ENCODE measurements around the gene CNIH3.

The CNIH3 gene

GRCh38 chr1:224612246-224612645 lies 3.9 kb upstream of the CNIH3 start:
- TF ChIP-seq TOX (CRISPR knock-in tag; IDR thresholded peaks at IDR 0.05; ENCODE audit: borderline replicate concordance) (no peak), ZC3H10 (CRISPR knock-in tag; IDR thresholded peaks at IDR 0.05) (no peak), GLIS3 (CRISPR knock-in tag; IDR thresholded peaks at IDR 0.05) (no peak), ISL1 (CRISPR knock-in tag; IDR thresholded peaks at IDR 0.05) (no peak), CSRNP3 (CRISPR knock-in tag; IDR thresholded peaks at IDR 0.05) (no peak)
- ATAC-seq, result no peak

DNA sequence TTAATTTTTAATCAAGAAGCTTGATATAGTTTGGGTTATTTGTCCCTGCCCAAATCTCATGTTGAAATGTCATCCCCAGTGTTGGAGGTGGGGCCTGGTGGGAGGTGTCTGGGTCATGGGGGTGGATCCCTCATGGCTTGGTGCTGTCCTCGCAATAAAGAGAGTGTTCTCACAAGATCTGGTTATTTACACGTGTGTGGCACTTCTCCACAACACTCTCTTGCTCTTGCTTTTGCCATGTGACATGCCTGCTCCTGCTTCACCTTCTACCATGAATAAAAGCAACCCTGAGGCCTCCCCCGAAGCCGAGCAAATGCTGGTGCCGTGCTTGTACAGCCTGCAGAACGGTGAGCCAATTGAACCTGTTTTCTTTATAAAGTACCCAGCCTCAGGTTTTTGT lies 2.6 kb upstream of the CNIH3 start:
- ATAC-seq, result no peak
- TF ChIP-seq CSDC2 (CRISPR knock-in tag; IDR thresholded peaks at IDR 0.05) (no peak), ZNF70 (CRISPR knock-in tag; IDR thresholded peaks at IDR 0.05) (no peak), PPARA (CRISPR knock-in tag; IDR thresholded peaks at IDR 0.05; ENCODE audit: borderline replicate concordance) (no peak), ZNF8 (CRISPR knock-in tag; IDR thresholded peaks at IDR 0.05) (no peak)

GRCh38 chr1:224616756-224617409 lies 766 bp downstream of the CNIH3 start:
- TF ChIP-seq ZNF565 (CRISPR knock-in tag; conservative IDR thresholded peaks at IDR 0.05; ENCODE audit: low read depth) (no peak), CSDC2 (CRISPR knock-in tag; IDR thresholded peaks at IDR 0.05) (no peak), BACH2 (CRISPR knock-in tag; IDR thresholded peaks at IDR 0.05; ENCODE audit: borderline replicate concordance) (no peak), ARNTL (CRISPR knock-in tag; IDR thresholded peaks at IDR 0.05; ENCODE audit: borderline replicate concordance, low read depth) (no peak)
- peak; percentile 25 for ATAC-seq

DNA sequence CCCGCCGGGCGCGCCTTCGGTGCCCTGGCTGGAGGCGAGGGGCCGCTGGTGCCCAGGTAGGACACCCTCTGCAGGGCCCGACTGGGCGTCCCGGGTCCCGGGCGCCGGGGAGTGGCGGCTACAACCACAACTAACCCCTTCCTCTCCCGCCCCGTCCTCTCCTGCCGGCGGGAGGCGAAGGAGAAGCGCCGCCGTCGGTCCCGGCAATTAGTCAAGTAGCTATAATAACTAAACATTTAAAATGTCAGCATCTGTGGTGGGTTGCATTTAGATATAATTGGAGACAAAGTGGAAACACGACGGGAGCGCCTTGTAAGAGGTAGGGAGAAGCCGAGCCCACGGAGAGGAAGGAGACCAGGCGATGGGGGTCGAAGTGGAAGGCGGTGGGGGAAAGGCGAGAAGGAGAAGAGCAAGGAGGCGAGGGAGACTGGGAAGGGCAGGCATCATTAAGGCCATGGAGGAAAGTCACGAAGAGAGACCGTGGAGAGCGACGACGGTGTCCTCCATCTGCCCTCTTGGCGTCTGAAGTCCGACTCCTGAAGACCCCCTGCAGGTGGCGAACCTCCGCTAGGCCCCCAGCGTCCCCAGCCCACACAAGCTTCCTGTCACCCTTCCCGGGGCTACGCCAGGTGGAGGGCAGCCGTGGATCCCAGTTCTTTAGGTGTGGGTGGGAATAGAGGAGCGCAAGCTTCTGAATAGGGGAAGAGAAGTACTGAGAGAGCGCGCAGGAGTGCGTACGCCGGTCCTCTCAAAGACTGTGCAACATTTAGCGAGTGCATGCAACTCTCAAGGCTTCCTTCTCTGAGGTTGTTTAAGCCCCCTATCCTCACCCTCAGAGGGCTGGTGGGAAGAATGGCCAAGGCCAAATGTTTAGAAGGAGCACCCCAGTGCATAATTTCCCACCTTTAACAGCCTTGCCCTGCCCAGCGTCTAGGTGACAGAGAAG lies 1.6 kb downstream of the CNIH3 start:
- TF ChIP-seq CSDC2 (CRISPR knock-in tag; IDR thresholded peaks at IDR 0.05) (no peak), TOX (CRISPR knock-in tag; IDR thresholded peaks at IDR 0.05; ENCODE audit: borderline replicate concordance) (no peak), OSR1 (CRISPR knock-in tag; IDR thresholded peaks at IDR 0.05) (no peak), CSRNP3 (CRISPR knock-in tag; IDR thresholded peaks at IDR 0.05) (no peak), PATZ1 (CRISPR knock-in tag; IDR thresholded peaks at IDR 0.05; ENCODE audit: borderline replicate concordance) (no peak), ZNF565 (CRISPR knock-in tag; conservative IDR thresholded peaks at IDR 0.05; ENCODE audit: low read depth) (no peak), ZFP3 (CRISPR knock-in tag; IDR thresholded peaks at IDR 0.05) (no peak), TCF4 (CRISPR knock-in tag; IDR thresholded peaks at IDR 0.05; ENCODE audit: borderline replicate concordance) (no peak), ARNTL (CRISPR knock-in tag; IDR thresholded peaks at IDR 0.05; ENCODE audit: borderline replicate concordance, low read depth) (no peak), ISL1 (CRISPR knock-in tag; IDR thresholded peaks at IDR 0.05) (no peak), GLIS3 (CRISPR knock-in tag; IDR thresholded peaks at IDR 0.05) (no peak), ZC3H10 (CRISPR knock-in tag; IDR thresholded peaks at IDR 0.05) (no peak), RARB (CRISPR knock-in tag; IDR thresholded peaks at IDR 0.05) (no peak), POU6F1 (CRISPR knock-in tag; IDR thresholded peaks at IDR 0.05; ENCODE audit: borderline replicate concordance, low read depth) (no peak), BACH2 (CRISPR knock-in tag; IDR thresholded peaks at IDR 0.05; ENCODE audit: borderline replicate concordance) (no peak)
- TF ChIP-seq, protein P1, sequence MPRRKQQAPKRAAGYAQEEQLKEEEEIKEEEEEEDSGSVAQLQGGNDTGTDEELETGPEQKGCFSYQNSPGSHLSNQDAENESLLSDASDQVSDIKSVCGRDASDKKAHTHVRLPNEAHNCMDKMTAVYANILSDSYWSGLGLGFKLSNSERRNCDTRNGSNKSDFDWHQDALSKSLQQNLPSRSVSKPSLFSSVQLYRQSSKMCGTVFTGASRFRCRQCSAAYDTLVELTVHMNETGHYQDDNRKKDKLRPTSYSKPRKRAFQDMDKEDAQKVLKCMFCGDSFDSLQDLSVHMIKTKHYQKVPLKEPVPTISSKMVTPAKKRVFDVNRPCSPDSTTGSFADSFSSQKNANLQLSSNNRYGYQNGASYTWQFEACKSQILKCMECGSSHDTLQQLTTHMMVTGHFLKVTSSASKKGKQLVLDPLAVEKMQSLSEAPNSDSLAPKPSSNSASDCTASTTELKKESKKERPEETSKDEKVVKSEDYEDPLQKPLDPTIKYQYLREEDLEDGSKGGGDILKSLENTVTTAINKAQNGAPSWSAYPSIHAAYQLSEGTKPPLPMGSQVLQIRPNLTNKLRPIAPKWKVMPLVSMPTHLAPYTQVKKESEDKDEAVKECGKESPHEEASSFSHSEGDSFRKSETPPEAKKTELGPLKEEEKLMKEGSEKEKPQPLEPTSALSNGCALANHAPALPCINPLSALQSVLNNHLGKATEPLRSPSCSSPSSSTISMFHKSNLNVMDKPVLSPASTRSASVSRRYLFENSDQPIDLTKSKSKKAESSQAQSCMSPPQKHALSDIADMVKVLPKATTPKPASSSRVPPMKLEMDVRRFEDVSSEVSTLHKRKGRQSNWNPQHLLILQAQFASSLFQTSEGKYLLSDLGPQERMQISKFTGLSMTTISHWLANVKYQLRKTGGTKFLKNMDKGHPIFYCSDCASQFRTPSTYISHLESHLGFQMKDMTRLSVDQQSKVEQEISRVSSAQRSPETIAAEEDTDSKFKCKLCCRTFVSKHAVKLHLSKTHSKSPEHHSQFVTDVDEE (CRISPR knock-in tag; IDR thresholded peaks at IDR 0.05), result no peak
- TF ChIP-seq, protein P2, sequence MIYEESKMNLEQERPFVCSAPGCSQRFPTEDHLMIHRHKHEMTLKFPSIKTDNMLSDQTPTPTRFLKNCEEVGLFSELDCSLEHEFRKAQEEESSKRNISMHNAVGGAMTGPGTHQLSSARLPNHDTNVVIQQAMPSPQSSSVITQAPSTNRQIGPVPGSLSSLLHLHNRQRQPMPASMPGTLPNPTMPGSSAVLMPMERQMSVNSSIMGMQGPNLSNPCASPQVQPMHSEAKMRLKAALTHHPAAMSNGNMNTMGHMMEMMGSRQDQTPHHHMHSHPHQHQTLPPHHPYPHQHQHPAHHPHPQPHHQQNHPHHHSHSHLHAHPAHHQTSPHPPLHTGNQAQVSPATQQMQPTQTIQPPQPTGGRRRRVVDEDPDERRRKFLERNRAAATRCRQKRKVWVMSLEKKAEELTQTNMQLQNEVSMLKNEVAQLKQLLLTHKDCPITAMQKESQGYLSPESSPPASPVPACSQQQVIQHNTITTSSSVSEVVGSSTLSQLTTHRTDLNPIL (CRISPR knock-in tag; IDR thresholded peaks at IDR 0.05; ENCODE audit: low read depth), result no peak
- peak; percentile 19; the same call in 2 of the 3 replicates for ATAC-seq

All from SK-N-SH treated with all-trans-retinoic acid at 6 μM for 48 hours (cell line).